Colonic mucosa (tissue), 4 donors: ENCODE measurements around the gene GDPD3. TPM values are rescaled to one million over a fixed set of nuclear protein-coding genes. Genes with fewer than 3 reads are reported as not detected.

Source experiments
- DNase-seq: peaks from one replicate; pipeline ENCODE4 v3.0.0-alpha.2; 2020
- H3K27ac ChIP-seq: fragments of 200-600 bp; one replicate; pipeline ENCODE4 v1.8.0; 2021
- H3K27me3 ChIP-seq: fragments of 200-600 bp; one replicate; pipeline ENCODE4 v1.8.0; 2021
- H3K36me3 ChIP-seq: fragments of 200-600 bp; one replicate; pipeline ENCODE4 v1.8.0; 2021
- H3K4me1 ChIP-seq: fragments of 200-600 bp; one replicate; pipeline ENCODE4 v1.8.0; 2021; ENCODE audit warnings: mild to moderate bottlenecking
- H3K4me3 ChIP-seq: fragments of 200-600 bp; one replicate; pipeline ENCODE4 v1.8.0; 2021
- H3K9ac ChIP-seq, 2 donors: one replicate each; pipeline ENCODE4 v1.7.0; 2013; ENCODE audit warnings: control low read depth in 2 of 2, low read depth in 2 of 2, low read length in 2 of 2
- H3K9me3 ChIP-seq: fragments of 200-600 bp; one replicate; pipeline ENCODE4 v1.8.0; 2021
- intact Hi-C: fragments of 100-400 bp; cut with DNase I; formaldehyde crosslinking; loops from one replicate; pipeline ENCODE4 v1.14.1; 2022
- total RNA-seq, 2 donors: library from RNA; stranded (reverse); fragmentation: NEBNext Ultra II Directional in 1 of 2; extraction: Animal tissue kit (Norgen Biotek cat#: 25700) in 1 of 2; gene quantifications; one replicate each; pipeline ENCODE4 v1.2.1, GENCODE V29; 2021
- TF ChIP-seq, protein P1 (sequence below): fragments of 200-600 bp; IDR thresholded peaks from one replicate; pipeline ENCODE4 v1.8.0; 2022; ENCODE audit warnings: antibody characterized with exemption, mild to moderate bottlenecking
- donor health status: healthy.
- donor health status: DM: no; HTN: no; CAD: no.
- donor health status: DM: no; HTN: no; CAD: no.

GDPD3 gene
- total RNA-seq, 2 donors from 2014 or later = 40.4 to 95.2 TPM

DNA sequence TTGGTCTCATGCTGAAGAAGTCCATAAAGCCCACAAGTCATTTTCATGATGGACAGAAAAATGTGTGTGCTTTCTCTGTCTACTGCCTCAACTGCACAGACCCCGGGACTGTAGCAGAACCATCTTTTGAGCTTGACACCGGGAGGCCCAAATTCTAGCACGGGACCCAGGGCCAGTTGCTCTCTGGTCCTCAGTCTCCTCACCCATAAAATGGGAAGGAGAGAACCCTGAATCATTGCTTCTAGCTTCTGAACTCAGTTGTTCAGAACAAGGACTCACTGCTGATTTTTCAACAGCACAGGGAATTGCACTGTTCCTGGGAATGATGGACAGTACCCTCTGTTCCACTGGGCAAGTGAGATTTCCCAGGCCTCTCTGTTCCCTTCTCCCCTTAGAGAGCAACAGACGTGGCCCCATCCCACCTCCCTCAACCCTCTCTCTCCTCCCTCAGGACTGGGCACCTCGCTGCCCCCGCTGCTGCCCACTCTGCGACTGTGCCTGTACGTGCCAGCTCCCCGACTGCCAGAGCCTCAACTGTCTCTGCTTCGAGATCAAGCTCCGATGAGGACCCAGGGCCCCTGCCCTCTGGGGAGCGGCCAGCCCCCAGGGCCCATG, 50.0 kb downstream of the GDPD3 start:
- Histone ChIP-seq H3K36me3 (peaks cover 6% of the 10 kb centered on the region), H3K9ac (peak overlapping the region; percentile 71 to 76), H3K4me3 (peak overlapping the region; percentile 89), H3K27me3 (no peaks in the 10 kb centered on the region), H3K9me3 (no peaks in the 10 kb centered on the region), H3K27ac (peak overlapping the region; percentile 96), H3K4me1 (peaks cover 6% of the 10 kb centered on the region)
- intact Hi-C loops = no loop called here
- TF ChIP-seq, protein P1, sequence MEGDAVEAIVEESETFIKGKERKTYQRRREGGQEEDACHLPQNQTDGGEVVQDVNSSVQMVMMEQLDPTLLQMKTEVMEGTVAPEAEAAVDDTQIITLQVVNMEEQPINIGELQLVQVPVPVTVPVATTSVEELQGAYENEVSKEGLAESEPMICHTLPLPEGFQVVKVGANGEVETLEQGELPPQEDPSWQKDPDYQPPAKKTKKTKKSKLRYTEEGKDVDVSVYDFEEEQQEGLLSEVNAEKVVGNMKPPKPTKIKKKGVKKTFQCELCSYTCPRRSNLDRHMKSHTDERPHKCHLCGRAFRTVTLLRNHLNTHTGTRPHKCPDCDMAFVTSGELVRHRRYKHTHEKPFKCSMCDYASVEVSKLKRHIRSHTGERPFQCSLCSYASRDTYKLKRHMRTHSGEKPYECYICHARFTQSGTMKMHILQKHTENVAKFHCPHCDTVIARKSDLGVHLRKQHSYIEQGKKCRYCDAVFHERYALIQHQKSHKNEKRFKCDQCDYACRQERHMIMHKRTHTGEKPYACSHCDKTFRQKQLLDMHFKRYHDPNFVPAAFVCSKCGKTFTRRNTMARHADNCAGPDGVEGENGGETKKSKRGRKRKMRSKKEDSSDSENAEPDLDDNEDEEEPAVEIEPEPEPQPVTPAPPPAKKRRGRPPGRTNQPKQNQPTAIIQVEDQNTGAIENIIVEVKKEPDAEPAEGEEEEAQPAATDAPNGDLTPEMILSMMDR = no peak
- no peak for DNase-seq

DNA sequence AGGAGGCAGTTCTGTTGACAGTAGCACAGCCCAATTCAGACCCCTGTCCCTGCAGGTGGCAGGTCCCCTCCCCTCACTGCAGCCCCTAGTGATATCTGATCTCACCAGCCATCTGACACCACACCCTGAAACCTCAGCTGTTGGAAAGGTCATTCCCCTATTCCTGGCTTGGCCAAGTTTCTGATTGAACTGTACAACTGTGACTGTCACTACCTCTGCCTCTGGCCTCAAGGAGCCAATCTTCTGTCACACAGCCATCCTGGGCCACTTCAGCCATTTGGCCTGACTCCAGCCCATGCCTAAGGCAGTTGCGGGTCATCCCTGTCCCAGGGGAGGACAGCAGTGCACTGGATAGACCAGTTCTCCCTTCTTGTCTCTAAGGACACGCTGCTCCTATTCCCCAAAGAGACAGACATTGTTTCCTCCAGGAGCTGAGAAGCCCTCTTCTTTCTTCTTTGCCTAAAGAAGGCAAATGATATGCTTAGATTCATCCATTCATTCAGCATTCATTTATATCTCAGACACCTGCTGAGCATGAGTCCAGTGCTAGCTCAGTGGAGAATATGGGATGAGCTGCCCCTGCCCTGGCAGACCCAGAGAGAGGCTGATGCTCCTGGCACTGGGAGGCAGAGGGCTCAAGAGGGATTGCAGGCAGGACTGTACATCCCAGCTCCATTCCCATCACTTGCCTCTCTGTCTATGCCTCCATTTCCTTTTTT, 52.3 kb downstream of the GDPD3 start:
- Histone ChIP-seq H3K4me3 (no peak overlapping the region), H3K9me3 (no peaks in the 10 kb centered on the region), H3K9ac (peak overlapping the region in 1 of 2 donors; percentile 12), H3K27ac (no peak overlapping the region), H3K4me1 (peaks cover 4% of the 10 kb centered on the region), H3K36me3 (no peaks in the 10 kb centered on the region), H3K27me3 (no peaks in the 10 kb centered on the region)
- TF ChIP-seq, protein P1 = no peak
- DNase-seq = no peak
- intact Hi-C loops = no loop called here

DNA sequence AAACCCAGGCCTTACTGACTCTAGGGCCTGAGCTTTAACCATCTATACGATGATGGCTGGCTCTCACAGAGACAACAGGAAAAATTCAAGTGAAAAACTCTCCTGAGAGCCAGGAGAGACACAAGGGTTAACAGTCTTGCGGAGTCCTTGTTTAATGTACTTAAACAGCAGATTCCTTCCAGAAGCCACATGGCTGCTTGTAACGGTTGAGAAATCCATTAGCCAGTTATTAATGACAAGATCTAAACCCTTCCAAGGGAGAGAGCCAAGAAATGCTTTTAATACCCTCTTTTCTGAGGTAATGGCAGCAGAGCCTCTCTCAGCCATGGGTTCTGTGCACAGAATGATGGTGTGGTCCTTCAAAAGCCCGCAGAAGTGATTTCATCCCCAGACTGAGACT, 53.0 kb downstream of the GDPD3 start:
- DNase-seq = no peak
- intact Hi-C loops = no loop called here
- no peaks in the 10 kb centered on the region for H3K36me3 ChIP-seq
- H3K27me3 ChIP-seq = no peaks in the 10 kb centered on the region
- H3K9ac ChIP-seq = no peak overlapping the region
- TF ChIP-seq, protein P1 = no peak
- H3K9me3 ChIP-seq = no peaks in the 10 kb centered on the region
- no peak overlapping the region for H3K4me3 ChIP-seq
- H3K27ac ChIP-seq = no peak overlapping the region
- H3K4me1 ChIP-seq = peaks cover 4% of the 10 kb centered on the region

DNA sequence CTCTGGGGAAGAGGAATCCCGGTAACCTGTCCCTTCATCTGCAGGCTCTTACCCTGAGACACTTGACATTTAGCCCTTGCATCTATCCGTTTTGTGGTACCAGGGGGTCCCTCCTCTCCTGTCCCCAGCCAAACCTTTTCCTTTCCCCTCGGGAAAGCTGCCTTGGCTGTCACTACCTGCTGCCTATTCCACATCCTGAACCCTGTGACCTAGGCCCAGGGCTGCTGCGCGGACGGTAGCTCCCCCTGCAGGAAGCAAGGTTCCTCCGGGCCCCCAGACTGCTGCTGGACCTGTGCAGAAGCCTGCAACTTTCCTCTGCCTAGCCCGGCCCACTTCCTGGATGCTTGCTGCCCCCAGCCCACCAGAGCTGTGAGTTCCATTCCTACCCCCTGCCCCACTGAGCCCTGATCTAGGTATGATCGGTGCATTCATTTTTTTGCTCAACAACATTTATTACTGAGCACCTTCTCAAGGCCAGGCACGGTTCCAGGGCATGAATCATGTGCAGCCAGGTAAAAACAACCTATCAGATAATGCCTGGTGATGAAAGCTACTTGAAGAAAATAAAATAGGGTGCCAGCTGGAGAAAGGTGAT, 58.3 kb downstream of the GDPD3 start:
- Histone ChIP-seq H3K9me3 (no peaks in the 10 kb centered on the region), H3K27ac (no peak overlapping the region), H3K27me3 (no peaks in the 10 kb centered on the region), H3K36me3 (no peaks in the 10 kb centered on the region), H3K4me1 (peaks cover 4% of the 10 kb centered on the region), H3K9ac (no peak overlapping the region), H3K4me3 (no peak overlapping the region)
- TF ChIP-seq, protein P1 = peak; percentile 61
- intact Hi-C loops = no loop called here
- DNase-seq = peak; percentile 67

Other genes with a start within 250 kb of the GDPD3 start
- 10 to 100 TPM; 11.2 to 12.1 TPM for gene SEZ6L2, start 214.0 kb downstream of the GDPD3 start, total RNA-seq
- gene ASPHD1, start 213.0 kb downstream of the GDPD3 start, total RNA-seq = 1 to 10 TPM; 1.5 to 3.9 TPM
- gene KCTD13, start 187.3 kb downstream of the GDPD3 start, total RNA-seq = 10 to 100 TPM; 17.7 to 28.8 TPM
- 100 to 1,000 TPM; 149 to 174 TPM for gene TMEM219, start 151.5 kb downstream of the GDPD3 start, total RNA-seq
- gene TAOK2, start 139.7 kb downstream of the GDPD3 start, total RNA-seq = 10 to 100 TPM; 37.4 to 62.3 TPM
- 10 to 100 TPM in 1 of 2 donors, 1 to 10 TPM in 1; 7.5 to 18.4 TPM for gene HIRIP3, start 117.9 kb downstream of the GDPD3 start, total RNA-seq
- gene INO80E, start 117.3 kb downstream of the GDPD3 start, total RNA-seq = 10 to 100 TPM; 46.9 to 80.2 TPM
- gene DOC2A, start 102.5 kb downstream of the GDPD3 start, total RNA-seq = 10 to 100 TPM in 1 of 2 donors, 1 to 10 TPM in 1; 4.8 to 12.9 TPM
- not detected for gene C16orf92, start 90.3 kb downstream of the GDPD3 start, total RNA-seq
- gene TLCD3B, start 82.3 kb downstream of the GDPD3 start, total RNA-seq = under 1 TPM; 0.16 to 0.49 TPM
- 1,000 to 10,000 TPM; 2,396 to 2,926 TPM for gene ALDOA, start 47.8 kb downstream of the GDPD3 start, total RNA-seq
- 100 to 1,000 TPM; 111 to 156 TPM for gene PPP4C, start 37.5 kb downstream of the GDPD3 start, total RNA-seq
- 1 to 10 TPM in 1 of 2 donors, under 1 TPM in 1; 0.85 to 1.6 TPM for gene TBX6, start 21.6 kb downstream of the GDPD3 start, total RNA-seq
- gene YPEL3, start 17.3 kb downstream of the GDPD3 start, total RNA-seq = 10 to 100 TPM; 15.5 to 39.2 TPM
- 100 to 1,000 TPM; 208 to 298 TPM for gene MAPK3, start 9.7 kb upstream of the GDPD3 start, total RNA-seq
- 10 to 100 TPM; 16.5 to 20.0 TPM for gene CORO1A, start 70.1 kb upstream of the GDPD3 start, total RNA-seq
- 100 to 1,000 TPM; 109 to 237 TPM for gene BOLA2B, start 80.1 kb upstream of the GDPD3 start, total RNA-seq
- 100 to 1,000 TPM in 1 of 2 donors, 10 to 100 TPM in 1; 70.2 to 114 TPM for gene SLX1A, start 80.3 kb upstream of the GDPD3 start, total RNA-seq
- 10 to 100 TPM; 47.8 to 59.0 TPM for gene SULT1A3, start 85.7 kb upstream of the GDPD3 start, total RNA-seq
- 10 to 100 TPM in 1 of 2 donors, 1 to 10 TPM in 1; 1.6 to 10.4 TPM for gene NPIPB13, start 134.9 kb upstream of the GDPD3 start, total RNA-seq
- 10 to 100 TPM; 44.8 to 76.1 TPM for gene CD2BP2, start 241.8 kb upstream of the GDPD3 start, total RNA-seq